ENCODE measurements around the gene COG5.

COG5 gene

DNA sequence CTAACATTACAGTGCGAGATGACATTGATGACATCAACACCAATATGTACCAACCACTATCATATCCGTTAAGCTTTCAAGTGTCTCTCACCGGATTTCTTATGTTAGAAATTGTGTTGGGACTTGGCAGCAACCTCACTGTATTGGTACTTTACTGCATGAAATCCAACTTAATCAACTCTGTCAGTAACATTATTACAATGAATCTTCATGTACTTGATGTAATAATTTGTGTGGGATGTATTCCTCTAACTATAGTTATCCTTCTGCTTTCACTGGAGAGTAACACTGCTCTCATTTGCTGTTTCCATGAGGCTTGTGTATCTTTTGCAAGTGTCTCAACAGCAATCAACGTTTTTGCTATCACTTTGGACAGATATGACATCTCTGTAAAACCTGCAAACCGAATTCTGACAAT is 89.6 kb downstream of the COG5 start:
- CTCF ChIA-PET, result interaction anchor here (0.6 kb wide), 1 partner anchor 323 kb away, joined by 4 read pairs; no protein-coding TSS in a partner anchor
- no peak for DNase-seq (ENCODE audit: low spot score)
- TF ChIP-seq, protein P1, sequence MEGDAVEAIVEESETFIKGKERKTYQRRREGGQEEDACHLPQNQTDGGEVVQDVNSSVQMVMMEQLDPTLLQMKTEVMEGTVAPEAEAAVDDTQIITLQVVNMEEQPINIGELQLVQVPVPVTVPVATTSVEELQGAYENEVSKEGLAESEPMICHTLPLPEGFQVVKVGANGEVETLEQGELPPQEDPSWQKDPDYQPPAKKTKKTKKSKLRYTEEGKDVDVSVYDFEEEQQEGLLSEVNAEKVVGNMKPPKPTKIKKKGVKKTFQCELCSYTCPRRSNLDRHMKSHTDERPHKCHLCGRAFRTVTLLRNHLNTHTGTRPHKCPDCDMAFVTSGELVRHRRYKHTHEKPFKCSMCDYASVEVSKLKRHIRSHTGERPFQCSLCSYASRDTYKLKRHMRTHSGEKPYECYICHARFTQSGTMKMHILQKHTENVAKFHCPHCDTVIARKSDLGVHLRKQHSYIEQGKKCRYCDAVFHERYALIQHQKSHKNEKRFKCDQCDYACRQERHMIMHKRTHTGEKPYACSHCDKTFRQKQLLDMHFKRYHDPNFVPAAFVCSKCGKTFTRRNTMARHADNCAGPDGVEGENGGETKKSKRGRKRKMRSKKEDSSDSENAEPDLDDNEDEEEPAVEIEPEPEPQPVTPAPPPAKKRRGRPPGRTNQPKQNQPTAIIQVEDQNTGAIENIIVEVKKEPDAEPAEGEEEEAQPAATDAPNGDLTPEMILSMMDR (conservative IDR thresholded peaks at IDR 0.05; ENCODE audit: low read depth), result no peak
- POLR2A ChIA-PET (ENCODE audit: low non-redundant PET), result no interaction called here
- H3K27ac ChIP-seq, result no peak overlapping the region

DNA sequence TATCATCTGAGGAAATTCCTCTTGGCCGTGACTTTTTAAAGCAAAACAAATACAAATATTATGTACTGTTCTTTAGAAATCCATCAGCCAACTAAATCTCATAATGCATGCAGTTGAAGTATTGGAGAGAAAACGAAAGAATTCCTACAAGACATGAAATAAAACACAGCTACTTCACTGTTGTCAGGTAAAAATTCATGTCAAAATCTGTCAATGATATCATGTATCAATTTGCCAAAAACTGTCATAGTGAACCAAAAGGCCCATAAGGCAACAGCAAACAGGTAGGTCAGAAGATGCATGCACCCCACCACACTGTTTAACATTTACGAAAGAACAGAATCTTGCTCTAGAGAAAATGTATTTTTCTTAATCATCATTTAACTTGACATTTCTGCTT is 91.6 kb downstream of the COG5 start:
- no peak overlapping the region for H3K27ac ChIP-seq
- no peak for DNase-seq (ENCODE audit: low spot score)
- TF ChIP-seq, protein P1 (conservative IDR thresholded peaks at IDR 0.05; ENCODE audit: low read depth), result no peak
- ChIA-PET CTCF (interaction anchor here (0.6 kb wide), 1 partner anchor 1940 kb away, joined by 3 read pairs; no protein-coding TSS in a partner anchor), POLR2A (ENCODE audit: low non-redundant PET) (no interaction called here)

DNA sequence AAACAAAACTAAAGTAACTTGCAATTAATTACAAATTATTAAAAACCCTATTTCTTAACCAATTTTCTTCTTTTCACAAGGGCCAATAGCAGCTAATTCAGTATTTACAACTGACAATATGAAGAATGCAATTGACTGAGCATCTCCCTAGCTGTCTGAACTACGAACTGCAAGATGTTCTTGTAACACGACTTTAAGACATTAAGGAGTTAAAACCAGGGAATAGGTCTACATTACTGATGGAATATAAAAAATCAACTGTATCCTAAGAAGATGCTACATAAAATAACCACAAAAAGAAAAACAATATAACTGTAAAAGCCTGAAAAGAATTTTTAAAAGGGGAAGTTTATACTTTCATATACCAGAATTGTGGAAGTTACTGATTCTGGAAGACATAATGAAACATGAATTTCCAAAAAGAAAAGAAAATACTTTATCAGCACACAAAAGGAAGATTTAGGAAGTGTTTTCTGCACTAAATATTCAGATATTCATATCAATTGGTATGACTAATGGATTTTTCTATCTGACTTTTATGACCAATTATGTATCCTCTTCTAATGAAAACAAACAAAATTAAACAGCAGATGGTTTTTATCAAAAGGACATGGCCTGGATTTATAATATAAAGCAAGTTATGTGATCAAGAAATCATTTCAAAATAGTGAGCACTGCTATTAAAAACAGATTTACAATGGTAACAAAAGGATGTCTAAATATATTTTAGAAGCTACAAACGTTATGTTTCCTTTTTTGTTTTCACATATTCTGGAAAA is 92.2 kb downstream of the COG5 start:
- TF ChIP-seq, protein P1 (conservative IDR thresholded peaks at IDR 0.05; ENCODE audit: low read depth), result no peak
- no peak for DNase-seq (ENCODE audit: low spot score)
- ChIA-PET POLR2A (ENCODE audit: low non-redundant PET) (no interaction called here), CTCF (interaction anchor here (0.6 to 1.0 kb wide), 3 partner anchors 13 to 1939 kb away, joined by 3 read pairs; no protein-coding TSS in a partner anchor)
- H3K27ac ChIP-seq, result no peak overlapping the region

DNA sequence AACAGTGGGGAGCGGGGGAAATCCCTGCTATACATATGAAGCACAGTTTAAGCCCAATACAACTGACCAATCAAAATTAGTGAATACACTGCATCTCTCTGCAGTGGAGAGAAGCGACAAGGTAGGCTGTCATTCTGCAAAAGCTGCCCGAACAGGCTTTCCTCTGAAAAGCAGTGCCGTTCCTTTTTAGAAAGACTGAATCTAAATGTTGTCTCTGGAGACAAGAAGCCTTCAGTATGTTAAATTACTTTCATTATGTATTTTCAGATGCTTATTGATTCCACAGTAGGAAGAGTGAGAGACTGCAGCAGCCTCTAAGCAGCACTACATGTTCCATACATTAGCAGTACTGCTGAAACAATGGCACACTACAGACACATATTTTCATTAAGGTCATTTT is 93.8 kb downstream of the COG5 start, which contains the start of gene GPR22:
Gene GPR22 (plus strand): TSS at position 129 of the 400 bp plus-strand sequence. CDS start 4,004 bp downstream, outside the sequence.
- no peak for DNase-seq (ENCODE audit: low spot score)
- TF ChIP-seq, protein P1 (conservative IDR thresholded peaks at IDR 0.05; ENCODE audit: low read depth), result no peak
- ChIA-PET CTCF (no interaction called here), POLR2A (ENCODE audit: low non-redundant PET) (no interaction called here)
- no peak within 1 kb of the TSS for H3K27ac ChIP-seq

DNA sequence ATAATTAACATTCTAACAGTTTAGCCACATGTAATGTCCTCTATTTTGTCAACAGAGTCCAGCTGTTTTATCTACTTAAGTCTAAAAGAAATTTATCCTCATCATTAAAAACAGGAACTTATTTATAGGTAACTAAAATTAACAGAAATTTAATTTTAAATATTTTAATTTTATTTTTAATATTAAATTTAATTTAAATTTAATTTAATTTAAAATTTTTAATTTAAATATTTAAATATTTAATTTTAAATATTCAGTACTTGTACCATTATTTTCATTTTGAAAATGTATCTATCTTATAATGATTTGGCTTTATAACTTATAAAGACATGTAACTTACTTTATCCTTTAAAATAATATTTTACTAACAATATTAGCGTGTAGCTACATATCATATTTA is 94.9 kb downstream of the COG5 start:
- CTCF ChIA-PET, result no interaction called here
- no peak for DNase-seq (ENCODE audit: low spot score)
- H3K27ac ChIP-seq, result no peak overlapping the region
- TF ChIP-seq, protein P1 (conservative IDR thresholded peaks at IDR 0.05; ENCODE audit: low read depth), result no peak
- POLR2A ChIA-PET (ENCODE audit: low non-redundant PET), result no interaction called here

DNA sequence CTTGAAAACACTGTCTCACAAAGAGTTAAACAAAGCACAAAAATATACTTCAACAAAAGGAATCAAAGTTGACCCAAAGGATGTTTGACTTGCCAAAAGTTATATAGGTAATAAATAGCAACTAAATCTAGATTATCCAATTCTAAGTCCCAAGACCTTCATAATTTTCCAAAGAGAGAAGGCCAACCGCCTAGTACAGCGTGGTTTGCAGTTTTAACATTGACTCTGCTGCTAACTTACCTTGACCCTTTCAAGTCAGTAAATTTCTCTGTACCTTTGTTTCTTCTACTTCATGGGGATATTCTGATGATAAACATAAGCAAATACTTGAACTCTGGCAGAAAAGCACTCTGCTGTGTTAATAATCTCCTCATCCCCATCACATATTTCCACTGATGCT is 95.7 kb downstream of the COG5 start:
- no peak overlapping the region for H3K27ac ChIP-seq
- no peak for DNase-seq (ENCODE audit: low spot score)
- TF ChIP-seq, protein P1 (conservative IDR thresholded peaks at IDR 0.05; ENCODE audit: low read depth), result no peak
- POLR2A ChIA-PET (ENCODE audit: low non-redundant PET), result no interaction called here
- CTCF ChIA-PET, result no interaction called here
